Measurements from ENCODE around the gene SH3RF3.

Gene SH3RF3

GRCh38 chr2:109474319-109474825, 345.4 kb downstream of the SH3RF3 start:
- no peak for ATAC-seq
- no peak for TF ChIP-seq CSDC2 (CRISPR knock-in tag; IDR thresholded peaks at IDR 0.05)
- TF ChIP-seq ZFP3 (CRISPR knock-in tag; IDR thresholded peaks at IDR 0.05), result no peak
- no peak for TF ChIP-seq POU6F1 (CRISPR knock-in tag; IDR thresholded peaks at IDR 0.05; ENCODE audit: borderline replicate concordance, low read depth)
- TF ChIP-seq ESRRG (CRISPR knock-in tag; IDR thresholded peaks at IDR 0.05), result no peak
- no peak for TF ChIP-seq GLIS3 (CRISPR knock-in tag; IDR thresholded peaks at IDR 0.05)
- TF ChIP-seq ARNTL (CRISPR knock-in tag; IDR thresholded peaks at IDR 0.05; ENCODE audit: borderline replicate concordance, low read depth), result no peak
- no peak for TF ChIP-seq ISL1 (CRISPR knock-in tag; IDR thresholded peaks at IDR 0.05)
- no peak for TF ChIP-seq CSRNP3 (CRISPR knock-in tag; IDR thresholded peaks at IDR 0.05)
- TF ChIP-seq TOX (CRISPR knock-in tag; IDR thresholded peaks at IDR 0.05; ENCODE audit: borderline replicate concordance), result no peak
- TF ChIP-seq ZFP30 (CRISPR knock-in tag; IDR thresholded peaks at IDR 0.05), result no peak
- TF ChIP-seq OSR1 (CRISPR knock-in tag; IDR thresholded peaks at IDR 0.05), result no peak

DNA sequence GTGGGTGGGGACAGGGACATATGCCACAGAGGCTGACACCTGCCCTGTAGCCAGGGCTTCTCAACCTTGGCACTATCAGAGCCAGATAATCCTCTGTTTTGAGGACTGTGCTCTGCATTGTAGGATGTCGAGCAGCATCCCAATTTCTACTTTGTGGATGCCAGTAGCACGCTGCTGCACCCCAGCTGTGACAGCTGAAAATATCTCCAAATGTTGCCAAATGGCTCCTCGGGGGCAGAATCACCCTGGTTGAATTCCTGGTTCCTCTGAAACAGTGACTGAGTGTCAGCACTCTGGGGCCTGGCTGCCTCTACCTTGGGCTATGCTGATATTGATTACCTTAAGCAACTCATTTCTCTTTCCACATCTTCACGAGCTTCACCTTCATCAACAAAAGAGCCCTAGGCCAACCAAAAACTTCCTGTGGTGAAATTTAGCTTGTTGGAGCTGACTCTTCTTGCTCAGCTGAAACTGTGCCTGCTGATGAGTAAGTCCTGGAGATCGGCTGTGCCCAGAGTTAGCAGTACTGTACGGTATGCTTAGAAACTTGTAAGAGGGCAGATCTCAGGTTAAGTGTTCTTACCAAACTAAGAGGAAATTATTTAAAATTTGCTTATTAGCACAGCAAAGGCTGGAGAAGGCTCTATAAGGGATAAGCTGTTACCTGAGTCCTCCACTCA, 346.7 kb downstream of the SH3RF3 start:
- no peak for ATAC-seq
- TF ChIP-seq, protein P1, sequence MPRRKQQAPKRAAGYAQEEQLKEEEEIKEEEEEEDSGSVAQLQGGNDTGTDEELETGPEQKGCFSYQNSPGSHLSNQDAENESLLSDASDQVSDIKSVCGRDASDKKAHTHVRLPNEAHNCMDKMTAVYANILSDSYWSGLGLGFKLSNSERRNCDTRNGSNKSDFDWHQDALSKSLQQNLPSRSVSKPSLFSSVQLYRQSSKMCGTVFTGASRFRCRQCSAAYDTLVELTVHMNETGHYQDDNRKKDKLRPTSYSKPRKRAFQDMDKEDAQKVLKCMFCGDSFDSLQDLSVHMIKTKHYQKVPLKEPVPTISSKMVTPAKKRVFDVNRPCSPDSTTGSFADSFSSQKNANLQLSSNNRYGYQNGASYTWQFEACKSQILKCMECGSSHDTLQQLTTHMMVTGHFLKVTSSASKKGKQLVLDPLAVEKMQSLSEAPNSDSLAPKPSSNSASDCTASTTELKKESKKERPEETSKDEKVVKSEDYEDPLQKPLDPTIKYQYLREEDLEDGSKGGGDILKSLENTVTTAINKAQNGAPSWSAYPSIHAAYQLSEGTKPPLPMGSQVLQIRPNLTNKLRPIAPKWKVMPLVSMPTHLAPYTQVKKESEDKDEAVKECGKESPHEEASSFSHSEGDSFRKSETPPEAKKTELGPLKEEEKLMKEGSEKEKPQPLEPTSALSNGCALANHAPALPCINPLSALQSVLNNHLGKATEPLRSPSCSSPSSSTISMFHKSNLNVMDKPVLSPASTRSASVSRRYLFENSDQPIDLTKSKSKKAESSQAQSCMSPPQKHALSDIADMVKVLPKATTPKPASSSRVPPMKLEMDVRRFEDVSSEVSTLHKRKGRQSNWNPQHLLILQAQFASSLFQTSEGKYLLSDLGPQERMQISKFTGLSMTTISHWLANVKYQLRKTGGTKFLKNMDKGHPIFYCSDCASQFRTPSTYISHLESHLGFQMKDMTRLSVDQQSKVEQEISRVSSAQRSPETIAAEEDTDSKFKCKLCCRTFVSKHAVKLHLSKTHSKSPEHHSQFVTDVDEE (CRISPR knock-in tag; IDR thresholded peaks at IDR 0.05), result no peak
- TF ChIP-seq, protein P2, sequence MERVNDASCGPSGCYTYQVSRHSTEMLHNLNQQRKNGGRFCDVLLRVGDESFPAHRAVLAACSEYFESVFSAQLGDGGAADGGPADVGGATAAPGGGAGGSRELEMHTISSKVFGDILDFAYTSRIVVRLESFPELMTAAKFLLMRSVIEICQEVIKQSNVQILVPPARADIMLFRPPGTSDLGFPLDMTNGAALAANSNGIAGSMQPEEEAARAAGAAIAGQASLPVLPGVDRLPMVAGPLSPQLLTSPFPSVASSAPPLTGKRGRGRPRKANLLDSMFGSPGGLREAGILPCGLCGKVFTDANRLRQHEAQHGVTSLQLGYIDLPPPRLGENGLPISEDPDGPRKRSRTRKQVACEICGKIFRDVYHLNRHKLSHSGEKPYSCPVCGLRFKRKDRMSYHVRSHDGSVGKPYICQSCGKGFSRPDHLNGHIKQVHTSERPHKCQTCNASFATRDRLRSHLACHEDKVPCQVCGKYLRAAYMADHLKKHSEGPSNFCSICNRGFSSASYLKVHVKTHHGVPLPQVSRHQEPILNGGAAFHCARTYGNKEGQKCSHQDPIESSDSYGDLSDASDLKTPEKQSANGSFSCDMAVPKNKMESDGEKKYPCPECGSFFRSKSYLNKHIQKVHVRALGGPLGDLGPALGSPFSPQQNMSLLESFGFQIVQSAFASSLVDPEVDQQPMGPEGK (CRISPR knock-in tag; IDR thresholded peaks at IDR 0.05; ENCODE audit: borderline replicate concordance), result no peak
- no peak for TF ChIP-seq ESRRG (CRISPR knock-in tag; IDR thresholded peaks at IDR 0.05)
- TF ChIP-seq POU6F1 (CRISPR knock-in tag; IDR thresholded peaks at IDR 0.05; ENCODE audit: borderline replicate concordance, low read depth), result no peak
- no peak for TF ChIP-seq SNAI2 (CRISPR knock-in tag; IDR thresholded peaks at IDR 0.05)
- no peak for TF ChIP-seq OSR1 (CRISPR knock-in tag; IDR thresholded peaks at IDR 0.05)
- TF ChIP-seq GLIS3 (CRISPR knock-in tag; IDR thresholded peaks at IDR 0.05), result no peak
- TF ChIP-seq PPARA (CRISPR knock-in tag; IDR thresholded peaks at IDR 0.05; ENCODE audit: borderline replicate concordance), result no peak
- TF ChIP-seq BACH2 (CRISPR knock-in tag; IDR thresholded peaks at IDR 0.05; ENCODE audit: borderline replicate concordance), result no peak
- TF ChIP-seq TCF4 (CRISPR knock-in tag; IDR thresholded peaks at IDR 0.05; ENCODE audit: borderline replicate concordance), result no peak

- ATAC-seq, result no peak
- TF ChIP-seq RARB (CRISPR knock-in tag; IDR thresholded peaks at IDR 0.05) (no peak), CSDC2 (CRISPR knock-in tag; IDR thresholded peaks at IDR 0.05) (no peak)
- TF ChIP-seq, protein P2 (CRISPR knock-in tag; IDR thresholded peaks at IDR 0.05; ENCODE audit: borderline replicate concordance), result no peak
These were observed 347.8 kb downstream of the SH3RF3 start for GRCh38 chr2:109476641-109477441.

All from SK-N-SH treated with all-trans-retinoic acid at 6 μM for 48 hours (cell line).